SK-N-SH treated with all-trans-retinoic acid at 6 μM for 48 hours (cell line): ENCODE results near the gene CHST8.

Experiments used
- ATAC-seq: fragments of 200-7000 bp; cut with Tn5 transposase; 3 replicates; pipeline ENCODE4 v1.9.1; 2020; ENCODE audit warnings: mild to moderate bottlenecking, moderate library complexity
- ARNTL ChIP-seq: fragments of 450-650 bp; formaldehyde crosslinking; IDR thresholded peaks from 2 replicates; pipeline ENCODE4 v1.5.0; 2020; ENCODE audit warnings: low read depth, mild to moderate bottlenecking, moderate library complexity, borderline replicate concordance
- BACH2 ChIP-seq: fragments of 250-450 bp; sonication (Bioruptor Pico); IDR thresholded peaks from 2 replicates; pipeline ENCODE4 v1.9.0; 2021; ENCODE audit warnings: mild to moderate bottlenecking, borderline replicate concordance
- CREB5 ChIP-seq: fragments of 250-450 bp; sonication (Bioruptor Pico); IDR thresholded peaks from 2 replicates; pipeline ENCODE4 v1.5.1; 2020; ENCODE audit warnings: low read depth, mild to moderate bottlenecking, moderate library complexity
- CSDC2 ChIP-seq: fragments of 250-450 bp; sonication (Bioruptor Pico); IDR thresholded peaks from 2 replicates; pipeline ENCODE4 v1.5.0; 2020; ENCODE audit warnings: mild to moderate bottlenecking, moderate library complexity
- ESRRG ChIP-seq: fragments of 250-450 bp; sonication (Bioruptor Pico); IDR thresholded peaks from 2 replicates; pipeline ENCODE4 v1.6.1; 2021; ENCODE audit warnings: mild to moderate bottlenecking
- GLIS3 ChIP-seq: fragments of 250-450 bp; sonication (Bioruptor Pico); IDR thresholded peaks from 2 replicates; pipeline ENCODE4 v1.5.0; 2020; ENCODE audit warnings: mild to moderate bottlenecking, moderate library complexity
- ISL1 ChIP-seq: fragments of 250-450 bp; sonication (Bioruptor Pico); IDR thresholded peaks from 2 replicates; pipeline ENCODE4 v2.1.2; 2022; ENCODE audit warnings: mild to moderate bottlenecking, moderate library complexity
- OSR1 ChIP-seq: fragments of 250-450 bp; sonication (Bioruptor Pico); IDR thresholded peaks from 2 replicates; pipeline ENCODE4 v1.8.0; 2022; ENCODE audit warnings: moderate library complexity, mild to moderate bottlenecking, inconsistent platforms
- PPARA ChIP-seq: fragments of 250-450 bp; sonication (Bioruptor Pico); IDR thresholded peaks from 2 replicates; pipeline ENCODE4 v1.5.0; 2020; ENCODE audit warnings: mild to moderate bottlenecking, borderline replicate concordance
- RARB ChIP-seq: fragments of 250-450 bp; sonication (Bioruptor Pico); IDR thresholded peaks from 2 replicates; pipeline ENCODE4 v1.8.0; 2021; ENCODE audit warnings: mild to moderate bottlenecking, moderate library complexity
- SNAI2 ChIP-seq: fragments of 250-450 bp; sonication (Bioruptor Pico); IDR thresholded peaks from 2 replicates; pipeline ENCODE4 v1.5.0; 2020; ENCODE audit warnings: mild to moderate bottlenecking, moderate library complexity
- TCF4 ChIP-seq: fragments of 250-450 bp; sonication (Bioruptor Pico); IDR thresholded peaks from 2 replicates; pipeline ENCODE4 v1.8.0; 2021; ENCODE audit warnings: mild to moderate bottlenecking, moderate library complexity, borderline replicate concordance
- TOX ChIP-seq: fragments of 250-450 bp; sonication (Bioruptor Pico); IDR thresholded peaks from 2 replicates; pipeline ENCODE4 v1.8.0; 2021; ENCODE audit warnings: mild to moderate bottlenecking, moderate library complexity, borderline replicate concordance
- TSHZ2 ChIP-seq: fragments of 250-450 bp; sonication (Bioruptor Pico); IDR thresholded peaks from 2 replicates; pipeline ENCODE4 v1.5.0; 2020; ENCODE audit warnings: mild to moderate bottlenecking, moderate library complexity
- ZC3H10 ChIP-seq: fragments of 250-450 bp; sonication (Bioruptor Pico); IDR thresholded peaks from 2 replicates; pipeline ENCODE4 v1.5.1; 2021; ENCODE audit warnings: mild to moderate bottlenecking, moderate library complexity
- ZFP3 ChIP-seq: fragments of 250-450 bp; sonication (Bioruptor Pico); IDR thresholded peaks from 2 replicates; pipeline ENCODE4 v1.5.0; 2020; ENCODE audit warnings: mild to moderate bottlenecking, moderate library complexity
- ZFP30 ChIP-seq: fragments of 450-650 bp; formaldehyde crosslinking; IDR thresholded peaks from 2 replicates; pipeline ENCODE4 v1.5.0; 2022; ENCODE audit warnings: mild to moderate bottlenecking, moderate library complexity
- ZNF565 ChIP-seq: fragments of 450-650 bp; formaldehyde crosslinking; conservative IDR thresholded peaks from 2 replicates; pipeline ENCODE4 v1.5.0; 2020; ENCODE audit warnings: low read depth, mild to moderate bottlenecking, moderate library complexity
- ZNF70 ChIP-seq: fragments of 450-650 bp; formaldehyde crosslinking; IDR thresholded peaks from 2 replicates; pipeline ENCODE4 v1.5.0; 2020; ENCODE audit warnings: mild to moderate bottlenecking, moderate library complexity
- ZNF8 ChIP-seq: fragments of 450-650 bp; formaldehyde crosslinking; IDR thresholded peaks from 2 replicates; pipeline ENCODE4 v1.5.0; 2020; ENCODE audit warnings: mild to moderate bottlenecking, moderate library complexity
- TF ChIP-seq, protein P1 (sequence below): fragments of 250-450 bp; sonication (Bioruptor Pico); IDR thresholded peaks from 2 replicates; pipeline ENCODE4 v1.8.0; 2020; ENCODE audit warnings: mild to moderate bottlenecking, moderate library complexity, borderline replicate concordance

Gene CHST8

DNA sequence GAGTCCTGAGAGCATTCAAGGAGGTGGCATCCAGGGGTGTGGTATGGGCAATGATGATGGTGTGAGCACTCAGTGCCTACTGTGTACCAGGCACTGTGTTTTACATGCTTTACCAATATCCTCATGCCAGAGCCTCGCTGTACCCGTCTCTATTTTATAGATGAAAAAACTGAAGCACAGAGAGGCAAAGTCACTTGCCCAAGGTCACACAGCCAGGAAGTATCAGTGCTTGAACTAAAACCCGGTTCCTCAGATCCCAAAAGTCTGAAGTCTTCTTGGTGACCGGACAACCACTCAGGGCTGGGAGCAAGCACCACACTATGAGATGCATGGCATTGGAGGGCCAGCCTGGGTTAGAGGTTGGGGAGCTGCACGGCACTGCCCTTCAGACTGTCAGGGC is 84.1 kb downstream of the CHST8 start (continued):
- TF ChIP-seq ZNF8 (CRISPR knock-in tag), result no peak
- TF ChIP-seq ZNF565 (CRISPR knock-in tag), result no peak
- TF ChIP-seq GLIS3, result no peak
- TF ChIP-seq RARB (CRISPR knock-in tag), result no peak

GRCh38 chr19:33706631-33707030 is 84.9 kb downstream of the CHST8 start:
- no peak for TF ChIP-seq TOX (CRISPR knock-in tag)
- no peak for TF ChIP-seq ZNF70 (CRISPR knock-in tag)
- no peak for TF ChIP-seq ZNF8 (CRISPR knock-in tag)
- TF ChIP-seq GLIS3, result no peak
- no peak for TF ChIP-seq ARNTL (CRISPR knock-in tag)
- no peak for TF ChIP-seq ZC3H10 (CRISPR knock-in tag)
- no peak for TF ChIP-seq ZFP30 (CRISPR knock-in tag)
- TF ChIP-seq CSDC2 (CRISPR knock-in tag), result no peak
- no peak for TF ChIP-seq BACH2 (CRISPR knock-in tag)
- ATAC-seq, result no peak

DNA sequence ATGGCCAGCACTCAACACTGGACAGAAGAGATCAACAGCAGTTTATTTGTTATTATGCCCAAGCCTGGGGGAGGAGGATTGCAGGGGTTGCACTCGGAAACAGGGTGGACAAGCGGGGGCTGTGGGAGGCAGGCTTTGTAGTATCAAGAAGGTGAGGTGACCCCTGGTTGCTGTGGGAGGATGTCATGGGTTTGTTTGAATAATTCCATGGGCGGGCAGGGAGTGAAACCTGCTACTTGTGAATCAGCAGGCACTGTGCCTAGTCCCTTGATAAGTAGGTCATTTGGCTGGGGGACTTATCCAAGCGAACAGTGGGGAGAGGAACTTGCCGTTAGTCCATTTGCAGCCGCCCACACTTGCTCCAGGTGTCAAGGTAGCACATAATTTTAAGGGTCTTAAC is 90.5 kb downstream of the CHST8 start:
- no peak for ATAC-seq
- TF ChIP-seq SNAI2 (no peak), CREB5 (no peak), BACH2 (CRISPR knock-in tag) (no peak), PPARA (no peak), ARNTL (CRISPR knock-in tag) (no peak), ZNF8 (CRISPR knock-in tag) (no peak), ZC3H10 (CRISPR knock-in tag) (no peak), RARB (CRISPR knock-in tag) (no peak), ZFP30 (CRISPR knock-in tag) (no peak), TCF4 (no peak), ESRRG (CRISPR knock-in tag) (no peak)
- TF ChIP-seq, protein P1, sequence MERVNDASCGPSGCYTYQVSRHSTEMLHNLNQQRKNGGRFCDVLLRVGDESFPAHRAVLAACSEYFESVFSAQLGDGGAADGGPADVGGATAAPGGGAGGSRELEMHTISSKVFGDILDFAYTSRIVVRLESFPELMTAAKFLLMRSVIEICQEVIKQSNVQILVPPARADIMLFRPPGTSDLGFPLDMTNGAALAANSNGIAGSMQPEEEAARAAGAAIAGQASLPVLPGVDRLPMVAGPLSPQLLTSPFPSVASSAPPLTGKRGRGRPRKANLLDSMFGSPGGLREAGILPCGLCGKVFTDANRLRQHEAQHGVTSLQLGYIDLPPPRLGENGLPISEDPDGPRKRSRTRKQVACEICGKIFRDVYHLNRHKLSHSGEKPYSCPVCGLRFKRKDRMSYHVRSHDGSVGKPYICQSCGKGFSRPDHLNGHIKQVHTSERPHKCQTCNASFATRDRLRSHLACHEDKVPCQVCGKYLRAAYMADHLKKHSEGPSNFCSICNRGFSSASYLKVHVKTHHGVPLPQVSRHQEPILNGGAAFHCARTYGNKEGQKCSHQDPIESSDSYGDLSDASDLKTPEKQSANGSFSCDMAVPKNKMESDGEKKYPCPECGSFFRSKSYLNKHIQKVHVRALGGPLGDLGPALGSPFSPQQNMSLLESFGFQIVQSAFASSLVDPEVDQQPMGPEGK, result no peak
- TF ChIP-seq, all 23 proteins: peak for 0

- no peak for ATAC-seq
- TF ChIP-seq TOX (CRISPR knock-in tag), result no peak
- TF ChIP-seq TSHZ2 (CRISPR knock-in tag), result no peak
- TF ChIP-seq ISL1 (CRISPR knock-in tag), result no peak
Measured at GRCh38 chr19:33713194-33713593, 91.4 kb downstream of the CHST8 start.

DNA sequence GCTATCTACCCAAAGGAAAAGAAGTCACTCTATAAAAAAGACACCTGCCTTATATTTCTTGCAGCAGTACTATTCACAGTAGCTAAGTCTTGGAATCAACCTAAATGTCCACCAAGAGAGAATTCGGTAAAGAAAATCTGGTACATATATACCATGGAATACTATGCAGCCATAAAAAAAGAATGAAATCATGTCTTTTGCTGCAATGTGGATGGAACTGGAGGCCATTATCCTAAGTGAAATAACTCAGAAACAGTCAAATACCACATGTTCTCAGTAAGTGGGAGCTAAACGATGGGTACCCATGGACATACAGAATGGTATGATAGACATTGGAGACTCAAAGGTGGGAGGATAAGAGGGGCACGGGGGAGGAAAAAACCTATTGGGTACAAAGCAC is 92.4 kb downstream of the CHST8 start:
- no peak for TF ChIP-seq CSDC2 (CRISPR knock-in tag)
- TF ChIP-seq SNAI2, result no peak
- no peak for TF ChIP-seq BACH2 (CRISPR knock-in tag)
- no peak for TF ChIP-seq ZC3H10 (CRISPR knock-in tag)
- no peak for TF ChIP-seq GLIS3
- no peak for TF ChIP-seq ZNF8 (CRISPR knock-in tag)
- TF ChIP-seq OSR1 (CRISPR knock-in tag), result no peak
- no peak for TF ChIP-seq ZNF565 (CRISPR knock-in tag)
- TF ChIP-seq TSHZ2 (CRISPR knock-in tag), result no peak
- TF ChIP-seq, protein P1, result no peak
- TF ChIP-seq CREB5, result no peak
- no peak for TF ChIP-seq ESRRG (CRISPR knock-in tag)
- no peak for TF ChIP-seq TCF4
- no peak for TF ChIP-seq ZFP3
- TF ChIP-seq RARB (CRISPR knock-in tag), result no peak
- no peak for TF ChIP-seq ZNF70 (CRISPR knock-in tag)
- TF ChIP-seq TOX (CRISPR knock-in tag), result no peak
- no peak for ATAC-seq
